Esophagus squamous epithelium (tissue), 5 donors: Measurements from ENCODE around the gene PATZ1. TPM values are rescaled to one million over a fixed set of nuclear protein-coding genes. Genes with fewer than 3 reads are reported as not detected.
A peak's percentile ranks its signal among the peaks of the same experiment; 100 is the strongest.

Experiments
- DNase-seq: peaks from one replicate; lab custom pipeline; 2025; lab: John Stamatoyannopoulos, UW
- H3K27ac ChIP-seq, 4 donors: fragments of 200-600 bp; sonication (generic); one replicate each; pipeline ENCODE4 v1.5.1; 2016 to 2019; ENCODE audit warnings: mild to moderate bottlenecking in 1 of 4
- H3K27me3 ChIP-seq, 4 donors: fragments of 200-600 bp; sonication (generic); 1 replicate in 3 of 4; 2 replicates in 1 of 4; pipeline versions ENCODE4 v1.5.1 to v1.6.0; 2017 to 2021; ENCODE audit warnings: antibody characterized with exemption in 1 of 4
- H3K36me3 ChIP-seq, 3 donors: fragments of 200-600 bp; sonication (generic); one replicate each; pipeline ENCODE4 v1.5.1; 2016 to 2019
- H3K4me1 ChIP-seq, 3 donors: fragments of 200-600 bp; sonication (generic); one replicate each; pipeline ENCODE4 v1.5.1; 2017 to 2019
- H3K4me3 ChIP-seq, 4 donors: fragments of 200-600 bp; sonication (generic); 1 replicate in 3 of 4; 2 replicates in 1 of 4; pipeline ENCODE4 v1.5.1; 2016 to 2019; ENCODE audit warnings: mild to moderate bottlenecking in 2 of 4, moderate library complexity in 1 of 4
- H3K9me3 ChIP-seq, 3 donors: fragments of 200-600 bp; sonication (generic); one replicate each; pipeline ENCODE4 v1.5.1; 2016 to 2019
- POLR2A ChIP-seq, 4 donors: fragments of 450-650 bp; IDR thresholded peaks; one replicate each; pipeline ENCODE4 v1.6.1; 2017; ENCODE audit warnings: antibody characterized with exemption in 4 of 4, mild to moderate bottlenecking in 4 of 4, moderate library complexity in 3 of 4
- WGBS, 2 donors: methylation state at CpG; one replicate each; pipeline ENCODE4 v1.1.5; 2018; 5-methylcytosine and 5-hydroxymethylcytosine counted together
- intact Hi-C: fragments of 100-400 bp; cut with DNase I; formaldehyde crosslinking; loops from one replicate; pipeline ENCODE4 v1.15.0; 2022
- total RNA-seq, 4 donors: library from RNA; depleted of rRNA; stranded (reverse); fragments of >200 nt; gene quantifications; one replicate each; pipeline ENCODE4 v1.1.0, GENCODE V29; 2016
- TF ChIP-seq, protein P1 (sequence below), 6 experiments: fragments of 450-650 bp in 4 of 6; fragments of 200-600 bp in 2 of 6; sonication (generic) in 2 of 6; IDR thresholded peaks; one replicate each; pipeline ENCODE4 v1.5.1; 2016 to 2019; ENCODE audit warnings: antibody characterized with exemption in 6 of 6, mild to moderate bottlenecking in 4 of 6, moderate library complexity in 4 of 6
- donor health status: DM: yes; HTN: yes; CAD: no.

The PATZ1 gene
- total RNA-seq, 4 donors from 2014 or later: 2.2 to 13.0 (median 7.2) TPM

DNA sequence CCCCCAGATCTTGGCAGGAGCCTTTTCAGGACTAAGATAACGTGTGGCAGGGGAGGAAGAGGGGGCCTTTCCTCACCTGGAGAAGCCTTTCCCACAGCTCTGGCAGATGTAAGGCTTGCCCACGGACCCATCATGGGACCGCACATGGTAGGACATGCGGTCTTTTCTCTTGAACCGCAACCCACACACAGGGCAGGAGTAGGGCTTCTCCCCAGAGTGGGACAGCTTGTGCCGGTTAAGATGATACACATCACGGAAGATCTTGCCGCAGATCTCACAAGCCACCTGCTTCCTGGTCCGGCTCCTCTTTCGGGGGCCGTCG lies 1.9 kb downstream of the PATZ1 start:
- no peaks in the 10 kb centered on the region for H3K9me3 ChIP-seq
- no peak for DNase-seq
- H3K27me3 ChIP-seq: no peaks in the 10 kb centered on the region
- peak overlapping the region in 3 of 4 donors; percentile 3 to 87 (median 77) for H3K4me3 ChIP-seq
- 48 to 70% methylated on average over 9 to 11 of the region's 12 CpGs for WGBS, 2 donors
- H3K27ac ChIP-seq: peak overlapping the region; percentile 51 to 97 (median 74)
- intact Hi-C loops: no loop called here
- peaks cover 36 to 86% (median 46%) of the 10 kb centered on the region in 3 donors for H3K4me1 ChIP-seq
- H3K36me3 ChIP-seq: peaks cover 2 to 36% (median 6%) of the 10 kb centered on the region in 3 donors
- TF ChIP-seq, protein P1, sequence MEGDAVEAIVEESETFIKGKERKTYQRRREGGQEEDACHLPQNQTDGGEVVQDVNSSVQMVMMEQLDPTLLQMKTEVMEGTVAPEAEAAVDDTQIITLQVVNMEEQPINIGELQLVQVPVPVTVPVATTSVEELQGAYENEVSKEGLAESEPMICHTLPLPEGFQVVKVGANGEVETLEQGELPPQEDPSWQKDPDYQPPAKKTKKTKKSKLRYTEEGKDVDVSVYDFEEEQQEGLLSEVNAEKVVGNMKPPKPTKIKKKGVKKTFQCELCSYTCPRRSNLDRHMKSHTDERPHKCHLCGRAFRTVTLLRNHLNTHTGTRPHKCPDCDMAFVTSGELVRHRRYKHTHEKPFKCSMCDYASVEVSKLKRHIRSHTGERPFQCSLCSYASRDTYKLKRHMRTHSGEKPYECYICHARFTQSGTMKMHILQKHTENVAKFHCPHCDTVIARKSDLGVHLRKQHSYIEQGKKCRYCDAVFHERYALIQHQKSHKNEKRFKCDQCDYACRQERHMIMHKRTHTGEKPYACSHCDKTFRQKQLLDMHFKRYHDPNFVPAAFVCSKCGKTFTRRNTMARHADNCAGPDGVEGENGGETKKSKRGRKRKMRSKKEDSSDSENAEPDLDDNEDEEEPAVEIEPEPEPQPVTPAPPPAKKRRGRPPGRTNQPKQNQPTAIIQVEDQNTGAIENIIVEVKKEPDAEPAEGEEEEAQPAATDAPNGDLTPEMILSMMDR (IDR thresholded peaks at IDR 0.05): no peak
- no peak for TF ChIP-seq POLR2A (IDR thresholded peaks at IDR 0.05)

DNA sequence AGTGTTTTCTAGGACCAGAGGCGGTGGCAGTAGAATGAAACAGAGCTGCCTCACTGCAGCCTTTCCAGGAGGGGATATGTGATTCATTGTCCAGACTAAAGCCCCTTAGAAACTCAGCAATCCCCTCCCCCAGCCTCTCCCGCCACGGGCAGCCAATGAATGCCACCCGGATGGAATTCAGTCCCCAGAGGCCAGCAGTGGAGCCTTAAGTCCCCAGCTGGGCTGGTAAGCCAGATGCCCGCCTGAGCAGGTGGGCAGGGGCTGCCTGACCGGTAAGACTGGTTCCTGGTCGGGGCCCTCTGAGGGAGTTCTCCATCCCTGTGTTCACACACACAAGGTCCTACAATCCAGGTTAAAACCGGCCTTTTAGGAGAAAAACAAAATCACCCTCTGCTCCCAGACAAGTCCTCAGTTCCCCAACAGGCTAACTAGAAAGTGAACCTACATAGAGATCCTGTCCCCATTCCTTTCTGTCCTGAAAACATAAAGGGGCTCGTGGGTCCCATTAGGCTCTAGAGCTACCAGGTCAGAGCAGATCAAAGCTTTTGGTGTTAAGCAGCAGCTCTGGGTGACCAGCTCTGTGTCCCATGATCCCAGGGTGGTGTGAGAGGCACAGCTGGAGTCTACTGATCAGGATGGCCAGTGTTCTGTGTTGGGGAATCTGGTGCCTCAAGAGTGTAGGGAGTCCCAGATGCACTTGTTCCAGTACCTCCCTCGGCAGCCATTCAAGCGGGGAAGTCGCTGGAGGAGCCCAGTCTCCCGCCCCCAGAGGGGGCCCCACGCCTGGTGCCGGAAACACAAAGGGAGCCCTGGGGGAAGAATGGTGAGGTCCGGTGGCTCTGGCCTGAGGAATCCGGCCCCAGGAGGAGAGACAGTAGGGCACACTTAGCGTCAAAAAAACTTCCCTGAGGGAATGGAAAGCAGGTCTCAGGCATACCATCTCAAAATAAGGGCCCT lies 2.6 kb downstream of the PATZ1 start:
- H3K27ac ChIP-seq: peak overlapping the region; percentile 51 to 97 (median 74)
- H3K4me3 ChIP-seq: peak overlapping the region in 3 of 4 donors; percentile 3 to 87 (median 77)
- intact Hi-C loops: no loop called here
- WGBS, 2 donors: 21 to 22% methylated on average over 3 to 10 of the region's 18 CpGs
- H3K9me3 ChIP-seq: no peaks in the 10 kb centered on the region
- H3K36me3 ChIP-seq: peaks cover 2 to 42% (median 6%) of the 10 kb centered on the region in 3 donors
- H3K27me3 ChIP-seq: no peaks in the 10 kb centered on the region
- no peak for TF ChIP-seq POLR2A (IDR thresholded peaks at IDR 0.05)
- TF ChIP-seq, protein P1 (IDR thresholded peaks at IDR 0.05): no peak
- H3K4me1 ChIP-seq: peaks cover 36 to 92% (median 46%) of the 10 kb centered on the region in 3 donors
- DNase-seq: no peak

DNA sequence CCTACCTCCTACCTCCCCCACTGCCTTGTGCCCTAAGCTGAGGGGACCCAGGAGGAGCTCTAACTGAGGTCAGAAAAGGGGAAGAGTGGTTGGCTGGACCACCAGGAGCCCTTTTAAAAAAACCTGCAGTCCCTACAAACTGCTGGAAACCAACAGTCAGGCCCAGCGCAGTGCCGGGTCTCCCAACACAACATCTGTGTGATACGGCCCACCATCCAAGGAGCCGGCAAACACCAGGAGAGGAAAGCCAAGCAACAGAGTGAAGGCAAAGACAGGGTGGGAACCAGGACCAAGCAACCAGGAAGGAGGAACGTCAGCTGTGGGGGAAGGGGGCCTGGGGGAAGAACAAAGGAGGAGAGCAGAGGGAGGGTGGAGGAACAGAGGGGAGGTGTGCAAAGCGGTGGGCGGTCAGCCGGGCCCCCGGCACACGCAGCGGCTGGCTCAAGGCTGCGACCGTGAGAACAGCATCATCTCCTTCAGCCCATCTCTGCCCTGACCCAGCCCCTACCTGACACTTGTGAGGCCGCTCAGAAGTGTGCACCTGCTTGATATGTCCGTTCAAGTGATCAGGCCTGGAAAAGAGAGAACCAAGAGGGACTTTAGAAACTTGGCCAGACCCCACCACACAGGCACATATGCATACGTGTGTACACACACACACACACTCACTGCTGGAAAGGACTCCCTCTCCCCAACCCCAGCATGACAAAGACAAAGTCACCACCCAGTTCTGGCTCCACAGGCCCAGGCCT lies 3.6 kb downstream of the PATZ1 start:
- Histone ChIP-seq H3K36me3 (peaks cover 2 to 52% (median 6%) of the 10 kb centered on the region in 3 donors), H3K27ac (peak overlapping the region; percentile 51 to 97 (median 74)), H3K9me3 (no peaks in the 10 kb centered on the region), H3K27me3 (no peaks in the 10 kb centered on the region), H3K4me3 (peak overlapping the region in 2 of 4 donors; percentile 77 to 87), H3K4me1 (peaks cover 33 to 94% (median 41%) of the 10 kb centered on the region in 3 donors)
- WGBS, 2 donors: 44 to 76% methylated on average over 13 of the region's 16 CpGs
- TF ChIP-seq POLR2A (IDR thresholded peaks at IDR 0.05): no peak
- TF ChIP-seq, protein P1 (IDR thresholded peaks at IDR 0.05): no peak
- DNase-seq: no peak
- intact Hi-C loops: no loop called here

DNA sequence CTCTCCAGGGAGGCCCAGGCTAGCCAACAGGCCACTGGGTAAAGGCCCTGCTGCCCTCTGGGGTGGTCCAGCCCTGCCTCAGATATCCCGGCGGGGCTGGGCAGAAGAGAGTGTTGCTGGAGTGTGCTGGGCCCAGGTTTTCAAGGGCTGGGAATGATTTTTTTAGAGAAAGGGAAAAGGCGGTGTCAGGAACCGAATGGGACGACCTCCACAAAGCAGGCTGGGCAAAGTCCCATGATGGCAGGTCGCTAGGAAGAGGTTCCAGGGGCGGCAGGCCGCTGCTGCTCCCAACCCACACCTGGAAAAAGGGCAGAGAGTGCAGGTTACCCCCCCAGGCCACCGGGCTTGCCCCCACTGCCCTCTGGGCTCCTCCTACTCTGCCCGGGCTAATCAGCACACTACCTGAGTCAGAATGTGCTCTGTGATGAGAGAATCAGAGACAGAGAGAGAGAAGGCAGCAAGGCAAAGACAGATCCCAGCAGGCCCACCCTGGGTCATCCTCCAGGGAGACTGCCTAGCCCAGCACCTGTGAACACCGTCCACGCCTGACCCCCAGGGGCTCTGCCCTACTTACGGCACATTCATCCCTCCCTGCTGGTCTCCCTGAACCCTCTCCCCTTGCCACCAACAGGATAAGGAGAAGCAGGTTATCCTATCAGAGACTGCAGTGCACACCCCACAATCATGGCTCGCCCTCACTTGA lies 4.6 kb downstream of the PATZ1 start:
- no peak for DNase-seq
- peak overlapping the region in 1 of 4 donors; percentile 56 for H3K27ac ChIP-seq
- H3K36me3 ChIP-seq: peaks cover 2 to 54% (median 6%) of the 10 kb centered on the region in 3 donors
- H3K9me3 ChIP-seq: no peaks in the 10 kb centered on the region
- no peak overlapping the region for H3K4me3 ChIP-seq
- intact Hi-C loops: no loop called here
- WGBS, 2 donors: 71 to 78% methylated on average over 4 to 7 of the region's 14 CpGs
- H3K4me1 ChIP-seq: peaks cover 36 to 92% (median 38%) of the 10 kb centered on the region in 3 donors
- TF ChIP-seq, protein P1 (IDR thresholded peaks at IDR 0.05): no peak
- no peak for TF ChIP-seq POLR2A (IDR thresholded peaks at IDR 0.05)
- H3K27me3 ChIP-seq: no peaks in the 10 kb centered on the region
